ENCODE measurements around the gene RNF128.

The RNF128 gene

DNA sequence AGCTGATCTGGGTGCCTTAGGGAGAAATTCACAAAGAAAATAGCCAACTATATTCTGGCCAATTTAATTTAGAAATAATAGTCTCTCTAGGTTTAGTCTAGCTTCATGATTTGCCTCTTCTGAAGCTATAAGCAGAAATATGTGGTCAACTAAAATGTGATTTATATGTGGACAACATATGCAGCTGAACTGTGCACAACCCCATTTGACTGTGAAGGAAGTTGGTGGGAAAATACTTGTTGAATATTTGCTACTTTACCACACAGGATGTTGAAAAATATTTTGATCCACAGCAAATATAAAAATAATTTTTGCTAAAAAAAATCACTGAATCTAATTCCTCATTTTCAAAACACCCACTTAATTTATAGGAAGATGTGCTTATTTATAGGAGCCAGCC lies 15.7 kb upstream of the RNF128 start:
- no peak overlapping the region for H3K27ac ChIP-seq (ENCODE audit: low read depth, low read length)
- no peaks in the 10 kb centered on the region for H3K9me2 ChIP-seq (replicated peaks; ENCODE audit: control insufficient read depth, low read length)
- H4K20me1 ChIP-seq (ENCODE audit: control insufficient read depth, insufficient read depth, low read depth, low read length), result no peaks in the 10 kb centered on the region
- H3K36me3 ChIP-seq (ENCODE audit: control insufficient read depth, low read length), result no peaks in the 10 kb centered on the region
- no peaks in the 10 kb centered on the region for H3K27me3 ChIP-seq (ENCODE audit: control insufficient read depth, low read length)
- no peak overlapping the region for H3K4me3 ChIP-seq (ENCODE audit: low read length)
- no peak overlapping the region for H3K4me2 ChIP-seq (ENCODE audit: low read length)
- TF ChIP-seq EZH2phosphoT487 (IDR thresholded peaks at IDR 0.05; ENCODE audit: borderline replicate concordance, low read length), result no peak
- TF ChIP-seq, protein P1, sequence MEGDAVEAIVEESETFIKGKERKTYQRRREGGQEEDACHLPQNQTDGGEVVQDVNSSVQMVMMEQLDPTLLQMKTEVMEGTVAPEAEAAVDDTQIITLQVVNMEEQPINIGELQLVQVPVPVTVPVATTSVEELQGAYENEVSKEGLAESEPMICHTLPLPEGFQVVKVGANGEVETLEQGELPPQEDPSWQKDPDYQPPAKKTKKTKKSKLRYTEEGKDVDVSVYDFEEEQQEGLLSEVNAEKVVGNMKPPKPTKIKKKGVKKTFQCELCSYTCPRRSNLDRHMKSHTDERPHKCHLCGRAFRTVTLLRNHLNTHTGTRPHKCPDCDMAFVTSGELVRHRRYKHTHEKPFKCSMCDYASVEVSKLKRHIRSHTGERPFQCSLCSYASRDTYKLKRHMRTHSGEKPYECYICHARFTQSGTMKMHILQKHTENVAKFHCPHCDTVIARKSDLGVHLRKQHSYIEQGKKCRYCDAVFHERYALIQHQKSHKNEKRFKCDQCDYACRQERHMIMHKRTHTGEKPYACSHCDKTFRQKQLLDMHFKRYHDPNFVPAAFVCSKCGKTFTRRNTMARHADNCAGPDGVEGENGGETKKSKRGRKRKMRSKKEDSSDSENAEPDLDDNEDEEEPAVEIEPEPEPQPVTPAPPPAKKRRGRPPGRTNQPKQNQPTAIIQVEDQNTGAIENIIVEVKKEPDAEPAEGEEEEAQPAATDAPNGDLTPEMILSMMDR (IDR thresholded peaks at IDR 0.05; ENCODE audit: low read depth, low read length, poor library complexity, severe bottlenecking), result no peak
- no peaks in the 10 kb centered on the region for H3K4me1 ChIP-seq (ENCODE audit: control insufficient read depth, low read length)
- no peaks in the 10 kb centered on the region for H3K9me3 ChIP-seq (ENCODE audit: control insufficient read depth, insufficient read depth, low read length)
- no peaks in the 10 kb centered on the region for H3K79me2 ChIP-seq (ENCODE audit: control insufficient read depth, low read length)
- no peaks in the 10 kb centered on the region for H3F3A ChIP-seq (ENCODE audit: control insufficient read depth, insufficient read depth)

DNA sequence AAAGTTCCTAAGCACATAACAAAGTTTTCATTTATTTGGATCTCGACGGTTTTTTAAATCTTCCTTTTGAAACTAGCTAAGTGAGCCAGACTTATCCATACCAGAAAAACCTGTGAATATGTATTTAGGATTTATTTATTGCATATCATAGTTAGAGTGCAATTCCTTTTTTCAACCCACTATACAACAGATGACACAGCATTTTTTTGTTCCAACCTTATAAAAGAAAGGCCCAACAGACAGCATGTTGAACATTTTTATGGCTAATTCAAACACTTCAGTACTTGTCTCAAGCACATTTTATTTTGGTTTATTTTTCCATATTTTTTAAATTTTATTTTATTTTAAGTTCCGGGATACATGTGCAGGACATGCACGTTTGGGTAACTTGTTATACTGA lies 15.1 kb upstream of the RNF128 start:
- H3K9me3 ChIP-seq (ENCODE audit: control insufficient read depth, insufficient read depth, low read length), result no peaks in the 10 kb centered on the region
- H3K27me3 ChIP-seq (ENCODE audit: control insufficient read depth, low read length), result no peaks in the 10 kb centered on the region
- H3K27ac ChIP-seq (ENCODE audit: low read depth, low read length), result no peak overlapping the region
- TF ChIP-seq EZH2phosphoT487 (IDR thresholded peaks at IDR 0.05; ENCODE audit: borderline replicate concordance, low read length), result no peak
- TF ChIP-seq, protein P1 (IDR thresholded peaks at IDR 0.05; ENCODE audit: low read depth, low read length, poor library complexity, severe bottlenecking), result no peak
- no peaks in the 10 kb centered on the region for H4K20me1 ChIP-seq (ENCODE audit: control insufficient read depth, insufficient read depth, low read depth, low read length)
- no peaks in the 10 kb centered on the region for H3K4me1 ChIP-seq (ENCODE audit: control insufficient read depth, low read length)
- no peaks in the 10 kb centered on the region for H3F3A ChIP-seq (ENCODE audit: control insufficient read depth, insufficient read depth)
- no peaks in the 10 kb centered on the region for H3K9me2 ChIP-seq (replicated peaks; ENCODE audit: control insufficient read depth, low read length)
- H3K79me2 ChIP-seq (ENCODE audit: control insufficient read depth, low read length), result no peaks in the 10 kb centered on the region
- no peak overlapping the region for H3K4me2 ChIP-seq (ENCODE audit: low read length)
- no peak overlapping the region for H3K4me3 ChIP-seq (ENCODE audit: low read length)
- H3K36me3 ChIP-seq (ENCODE audit: control insufficient read depth, low read length), result no peaks in the 10 kb centered on the region

DNA sequence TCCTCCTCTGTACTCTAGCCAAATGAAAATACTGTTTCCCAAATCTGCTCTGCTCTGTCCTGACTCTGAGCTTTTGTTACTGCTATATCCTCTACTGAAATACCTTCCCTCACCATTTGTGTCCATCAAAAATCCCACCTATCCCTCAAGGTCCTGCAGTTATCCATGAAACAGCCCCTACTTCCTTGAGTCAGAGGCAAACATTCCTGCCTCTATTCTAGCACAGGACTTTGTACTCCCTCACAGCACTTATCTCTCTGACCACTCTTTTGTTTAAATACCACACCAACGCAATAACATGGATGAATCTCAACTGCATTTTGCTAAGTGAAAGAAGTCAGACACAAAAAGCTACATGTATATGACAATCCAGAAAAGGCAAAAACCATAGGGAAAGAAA lies 10.5 kb upstream of the RNF128 start:
- no peak overlapping the region for H3K4me3 ChIP-seq (ENCODE audit: low read length)

More for the DNA sequence above, 10.5 kb upstream of the RNF128 start:
- no peaks in the 10 kb centered on the region for H3K4me1 ChIP-seq (ENCODE audit: control insufficient read depth, low read length)
- no peaks in the 10 kb centered on the region for H4K20me1 ChIP-seq (ENCODE audit: control insufficient read depth, insufficient read depth, low read depth, low read length)
- TF ChIP-seq EZH2phosphoT487 (IDR thresholded peaks at IDR 0.05; ENCODE audit: borderline replicate concordance, low read length), result no peak
- TF ChIP-seq, protein P1 (IDR thresholded peaks at IDR 0.05; ENCODE audit: low read depth, low read length, poor library complexity, severe bottlenecking), result no peak
- no peaks in the 10 kb centered on the region for H3K9me2 ChIP-seq (replicated peaks; ENCODE audit: control insufficient read depth, low read length)
- H3K4me2 ChIP-seq (ENCODE audit: low read length), result no peak overlapping the region
- H3K79me2 ChIP-seq (ENCODE audit: control insufficient read depth, low read length), result no peaks in the 10 kb centered on the region
- H3K27me3 ChIP-seq (ENCODE audit: control insufficient read depth, low read length), result no peaks in the 10 kb centered on the region
- H3K9me3 ChIP-seq (ENCODE audit: control insufficient read depth, insufficient read depth, low read length), result no peaks in the 10 kb centered on the region
- H3K36me3 ChIP-seq (ENCODE audit: control insufficient read depth, low read length), result no peaks in the 10 kb centered on the region
- no peak overlapping the region for H3K27ac ChIP-seq (ENCODE audit: low read depth, low read length)
- no peaks in the 10 kb centered on the region for H3F3A ChIP-seq (ENCODE audit: control insufficient read depth, insufficient read depth)

Data from DOHH2 (cell line).